NCI-H128 (cell line): ENCODE results near the gene MYO5B.

Source experiments
- DNase-seq: peaks from one replicate; lab custom pipeline; 2025; ENCODE audit not compliant: unreplicated experiment; lab: John Stamatoyannopoulos, UW

Gene MYO5B

DNA sequence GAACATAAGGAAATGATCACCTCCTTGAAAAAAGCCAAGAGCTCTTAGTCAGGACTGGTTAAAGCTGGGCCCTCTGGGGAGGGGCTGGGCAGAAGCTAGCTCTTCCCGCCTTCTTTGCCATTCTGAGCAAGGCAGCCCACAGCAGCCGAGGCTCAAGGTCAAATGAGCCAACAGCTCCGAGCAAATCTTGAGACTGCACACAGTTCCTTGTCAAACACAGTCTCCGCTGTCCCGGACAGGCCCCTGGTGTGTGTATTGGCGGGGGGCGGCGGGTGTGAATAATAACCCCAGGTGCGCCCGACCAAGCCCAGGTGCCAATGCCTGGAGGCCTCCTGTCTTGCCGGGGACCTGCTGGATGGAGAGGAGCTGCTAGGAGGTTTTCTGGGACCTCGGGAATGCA is 335.2 kb downstream of the MYO5B start:
- no peak for DNase-seq

- no peak for DNase-seq
These were observed 336.0 kb downstream of the MYO5B start for GRCh38 chr18:49859021-49859359.

DNA sequence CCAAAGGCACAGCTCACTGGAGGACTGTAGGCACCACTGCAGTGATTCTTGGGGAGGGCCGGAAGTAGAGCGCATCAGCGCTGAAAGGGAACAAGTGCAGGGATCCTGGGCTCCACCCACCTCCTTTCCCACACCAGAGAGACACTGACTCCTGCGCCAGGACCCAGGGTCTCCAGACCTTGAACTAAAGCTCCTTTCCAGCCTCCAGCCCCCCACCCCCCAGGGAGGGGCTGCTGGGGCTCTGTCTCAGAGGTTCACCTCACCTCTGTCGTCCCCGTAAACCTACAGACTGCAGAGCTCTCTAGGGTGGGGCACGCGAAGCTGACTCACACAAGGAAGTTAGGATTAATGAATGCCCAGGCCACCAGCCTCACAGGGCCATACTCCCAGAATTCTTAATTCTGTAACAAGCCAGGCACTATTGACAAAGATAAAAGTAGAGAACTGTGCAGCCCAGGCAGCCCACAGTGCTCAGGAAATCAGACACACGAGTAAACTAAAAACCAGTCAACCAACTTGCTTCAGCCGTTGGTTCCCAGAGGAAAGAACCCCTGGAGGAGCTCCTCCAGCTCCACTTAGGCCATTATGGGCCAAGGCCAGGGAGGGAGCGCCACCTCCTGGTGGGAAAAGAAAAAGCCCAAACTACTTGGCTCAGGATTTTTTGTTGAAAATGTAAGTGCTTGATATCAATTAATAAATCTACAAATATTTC is 336.5 kb downstream of the MYO5B start:
- DNase-seq = peak; percentile 74

GRCh38 chr18:49857708-49858107 is 337.2 kb downstream of the MYO5B start:
- no peak for DNase-seq

DNA sequence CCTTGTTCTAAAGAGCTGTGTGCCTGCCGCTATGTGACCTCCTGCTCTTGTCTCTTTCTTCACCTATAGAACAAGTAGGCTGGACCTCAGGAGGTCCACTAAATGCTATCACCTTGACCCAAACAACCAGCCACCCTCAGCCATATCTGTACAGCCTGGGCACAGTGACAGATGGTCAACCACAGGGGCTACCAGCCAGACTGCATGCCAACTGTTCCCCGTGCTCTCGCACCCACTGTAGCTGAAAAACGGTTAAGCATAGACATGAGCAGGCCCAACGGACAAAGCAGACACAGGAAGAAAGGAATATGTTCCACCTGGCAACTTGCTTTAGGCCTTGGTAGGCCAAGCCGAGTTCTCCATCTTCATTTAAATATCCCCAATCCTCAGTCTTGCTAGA is 338.5 kb downstream of the MYO5B start:
- DNase-seq = no peak

DNA sequence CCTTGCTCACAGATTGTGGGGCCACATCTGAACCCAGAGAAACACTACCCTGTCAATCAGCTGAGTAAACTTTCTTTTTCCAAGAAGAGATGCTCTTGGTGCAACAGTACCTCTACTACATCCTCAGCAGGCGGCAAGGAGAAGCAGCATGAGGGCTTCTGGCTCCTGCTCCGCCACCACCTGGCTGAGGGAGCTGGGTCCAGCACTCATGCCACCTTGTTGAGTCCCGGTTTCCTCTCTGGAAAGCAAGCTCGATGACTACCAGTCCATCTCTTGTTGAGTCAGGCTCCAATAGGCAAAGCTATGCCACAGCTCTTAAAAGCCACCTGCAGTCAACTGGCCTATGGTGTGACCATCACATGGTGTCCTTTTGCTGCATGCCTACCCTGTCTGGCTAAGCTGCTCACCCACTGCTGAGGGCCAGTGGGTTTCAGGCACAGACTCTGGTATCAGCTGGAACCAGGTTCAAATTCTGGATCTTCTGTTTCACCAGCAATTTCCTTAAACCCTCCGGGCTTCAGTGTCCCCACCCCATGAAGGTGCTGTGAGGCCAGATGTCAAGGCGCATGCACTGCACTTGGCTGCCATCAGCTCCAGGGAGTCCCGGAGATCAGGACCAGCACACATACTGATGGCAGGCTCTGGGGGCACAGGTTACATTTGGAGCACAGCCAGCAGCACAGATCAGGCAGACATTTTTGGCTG is 339.1 kb downstream of the MYO5B start:
- no peak for DNase-seq

GRCh38 chr18:49854681-49855080 is 340.3 kb downstream of the MYO5B start:
- no peak for DNase-seq

DNA sequence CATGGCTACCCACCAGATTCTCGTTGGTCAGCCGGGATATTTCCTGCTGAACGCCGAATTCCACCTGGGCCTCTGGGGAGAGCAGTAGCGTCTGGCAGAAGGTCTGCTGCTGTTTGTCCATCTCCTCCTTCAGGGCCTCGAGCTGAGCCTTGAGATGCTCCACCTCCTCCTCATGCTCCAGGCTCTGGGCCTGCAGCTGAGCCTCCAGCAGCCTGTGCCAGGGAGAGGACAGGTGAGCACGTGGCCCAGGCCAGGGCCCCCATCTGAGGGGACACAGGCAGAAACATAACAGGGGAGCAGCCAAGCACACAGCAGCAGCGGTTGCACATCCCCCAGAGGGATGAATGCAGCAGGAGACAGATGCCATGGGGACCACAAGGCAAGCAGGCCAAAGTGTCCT is 341.5 kb downstream of the MYO5B start:
- DNase-seq = no peak

DNA sequence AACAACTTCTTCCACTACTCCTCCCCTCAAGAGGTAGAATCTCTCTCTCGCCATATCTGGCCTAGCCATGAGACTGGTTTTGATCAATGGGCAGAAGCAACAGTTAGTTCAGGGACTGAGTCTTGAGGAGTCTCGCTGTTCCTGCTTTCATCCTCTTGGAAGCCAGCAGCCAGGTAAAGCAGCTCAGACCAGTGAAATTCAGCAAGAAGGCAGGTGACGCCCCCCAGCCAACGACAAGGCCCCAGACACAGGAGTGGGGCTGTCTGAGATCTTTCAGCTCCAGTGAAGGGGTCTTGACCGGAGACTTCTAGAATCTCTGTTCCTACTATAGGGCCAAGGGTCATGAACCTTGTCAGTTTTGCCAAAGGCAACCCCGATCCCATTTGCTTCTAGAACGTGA is 341.9 kb downstream of the MYO5B start:
- no peak for DNase-seq

DNA sequence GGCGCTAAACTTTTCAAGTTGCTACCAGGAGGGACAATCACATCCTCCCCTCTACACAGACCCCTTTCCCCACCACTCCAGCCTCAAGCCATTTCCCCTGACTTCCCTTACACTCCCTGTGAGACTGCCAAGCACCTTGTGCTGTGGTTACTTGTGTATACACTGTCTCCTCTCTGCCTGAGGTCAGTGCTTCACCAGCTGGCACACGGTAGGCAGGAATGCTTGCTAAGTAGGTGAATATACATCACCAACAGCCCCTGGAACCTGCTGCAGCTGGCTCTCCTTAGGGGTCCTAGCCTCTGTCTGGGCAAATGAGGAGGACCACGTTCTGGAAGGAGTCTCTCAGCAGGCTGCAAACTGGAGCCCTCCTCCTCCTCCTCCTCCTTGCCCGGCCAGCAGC is 343.3 kb downstream of the MYO5B start:
- DNase-seq = no peak

- no peak for DNase-seq
These were observed 344.3 kb downstream of the MYO5B start for GRCh38 chr18:49850636-49851035.

DNA sequence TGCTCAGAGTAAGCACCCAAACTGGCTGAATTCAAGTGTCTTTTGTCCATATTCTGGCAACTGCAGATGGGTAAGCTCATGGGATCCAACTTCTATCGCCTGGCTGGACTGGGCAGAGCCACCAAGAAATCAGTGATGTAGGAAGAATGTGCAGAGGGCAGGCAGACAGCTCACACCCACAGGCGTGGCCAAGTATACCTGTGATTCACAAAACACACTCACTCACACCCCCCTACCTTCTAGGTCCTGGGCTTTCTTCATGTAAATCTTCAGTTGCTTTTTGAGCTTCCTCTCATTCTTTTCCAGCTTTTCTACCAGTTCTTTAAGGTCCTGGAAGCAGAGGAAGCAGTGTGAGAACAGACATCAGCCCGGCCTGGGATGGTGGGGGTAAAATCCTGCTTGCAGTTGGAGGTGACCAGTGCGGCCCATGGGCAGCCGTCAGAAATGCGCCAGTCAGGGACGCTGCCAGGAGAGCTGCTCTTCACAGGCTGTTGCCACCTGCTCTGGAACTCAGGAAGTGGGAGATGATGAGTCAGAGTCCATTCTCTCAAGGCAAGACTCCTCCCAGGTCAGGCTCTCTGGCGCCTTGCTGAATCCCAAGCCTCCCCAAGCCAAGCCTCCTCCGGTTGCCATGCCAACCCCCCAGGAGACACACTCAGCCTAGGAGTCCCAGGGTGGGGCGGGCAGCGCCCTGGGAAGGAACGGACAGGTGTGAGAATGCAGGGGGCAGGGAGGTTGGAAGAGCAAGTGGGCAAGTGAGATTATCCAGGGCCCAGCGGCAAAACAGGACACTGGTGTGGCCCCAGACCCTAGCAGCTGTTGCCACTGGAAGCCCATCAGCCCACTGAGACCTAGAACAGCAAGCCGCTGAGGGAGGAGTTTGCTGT is 345.4 kb downstream of the MYO5B start:
- DNase-seq = peak; percentile 64

- no peak for DNase-seq
These were observed 346.8 kb downstream of the MYO5B start for GRCh38 chr18:49848115-49848514.

GRCh38 chr18:49847524-49847923 is 347.4 kb downstream of the MYO5B start:
- no peak for DNase-seq

DNA sequence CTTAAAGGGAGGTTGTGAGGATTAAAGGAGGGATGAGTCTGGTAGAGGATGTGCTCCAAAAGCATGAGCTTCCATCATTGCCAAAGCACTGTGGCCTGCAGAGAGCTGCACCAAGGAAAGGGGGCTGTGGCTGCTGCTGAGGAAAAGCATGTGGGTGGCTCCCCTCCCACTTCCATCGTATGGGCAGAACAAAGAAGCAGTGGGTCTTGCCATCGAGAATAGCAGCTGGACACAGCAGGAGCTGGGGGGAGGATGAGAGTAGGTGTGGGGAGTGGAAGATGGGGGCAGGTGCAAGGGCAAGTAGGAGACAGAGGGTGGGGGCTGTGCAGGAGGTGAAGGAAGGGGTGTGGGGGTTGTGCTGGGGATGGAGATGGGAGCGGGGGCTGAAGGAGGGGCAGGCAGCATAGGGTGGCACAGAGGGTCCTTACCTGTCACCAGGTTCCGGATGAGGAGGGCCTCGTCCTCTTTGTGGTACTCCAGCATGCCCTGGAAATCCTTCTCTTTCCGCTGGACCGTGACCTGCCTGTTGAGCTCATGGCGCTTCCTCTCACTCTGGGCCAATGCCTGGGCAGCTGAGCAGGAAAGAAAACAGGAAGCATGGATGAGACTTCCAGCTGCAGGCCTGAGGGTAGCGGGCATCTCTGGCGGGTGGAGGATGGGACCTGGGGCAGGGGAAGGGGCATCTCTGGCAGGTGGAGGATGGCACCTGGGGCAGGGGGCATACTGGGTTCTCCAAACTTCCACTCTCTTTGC is 348.1 kb downstream of the MYO5B start:
- DNase-seq = peak; percentile 71

GRCh38 chr18:49846361-49846662 is 348.6 kb downstream of the MYO5B start:
- no peak for DNase-seq

- no peak for DNase-seq
These were observed 349.2 kb downstream of the MYO5B start for GRCh38 chr18:49845629-49846360.

GRCh38 chr18:49844903-49845302 is 350.0 kb downstream of the MYO5B start:
- no peak for DNase-seq

DNA sequence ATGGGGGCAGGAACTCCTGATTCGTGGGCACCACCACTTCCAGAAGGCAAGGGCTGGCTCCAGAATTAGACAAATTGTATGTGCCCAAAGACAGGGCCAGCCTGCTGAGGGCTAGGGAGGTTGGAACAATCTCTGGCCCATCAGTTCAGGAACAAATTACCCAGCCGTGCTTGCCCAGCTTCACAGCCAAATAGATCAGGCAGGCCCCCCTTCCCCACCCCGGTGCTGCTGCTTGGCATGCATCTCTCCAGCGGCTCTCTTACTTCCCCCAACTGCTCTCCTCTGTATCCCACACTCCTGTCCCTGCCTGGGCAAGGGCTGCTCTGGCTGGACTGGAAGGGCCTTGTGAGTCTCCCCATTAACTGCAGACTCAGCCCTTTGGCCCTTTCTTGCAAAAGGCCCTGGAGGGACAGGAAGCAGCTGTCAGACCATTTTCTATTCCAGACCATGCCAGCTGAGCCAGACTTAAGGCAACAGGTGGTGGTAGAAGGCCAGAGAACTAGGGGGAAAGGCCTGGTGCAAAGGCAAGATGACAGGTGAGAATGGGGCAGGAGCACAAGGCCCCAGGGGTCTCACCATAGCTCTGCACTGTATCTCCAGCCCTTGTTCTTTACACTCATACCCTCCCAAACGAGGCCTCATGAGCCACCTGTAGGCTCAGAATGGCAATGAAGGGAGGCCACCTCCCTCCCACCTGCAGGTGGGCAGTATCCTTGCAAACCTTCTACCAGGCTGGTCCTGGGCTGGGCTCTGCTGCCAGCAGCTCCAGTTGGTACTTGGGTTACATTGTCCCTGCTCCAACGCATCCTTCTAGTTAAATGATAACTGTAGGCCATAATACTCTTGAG is 350.9 kb downstream of the MYO5B start:
- DNase-seq = no peak

- no peak for DNase-seq
These were observed 351.8 kb downstream of the MYO5B start for GRCh38 chr18:49843131-49843530.
